HEK293 (cell line): Measurements from ENCODE around the gene MGMT.

Experiments used
- YY1 ChIP-seq: fragments of 450-650 bp; formaldehyde crosslinking; IDR thresholded peaks from 2 replicates; pipeline ENCODE4 v1.5.1; 2018; ENCODE audit warnings: missing biosample characterization, missing genetic modification characterization
- ZNF175 ChIP-seq: fragments of 450-650 bp; formaldehyde crosslinking; IDR thresholded peaks from 2 replicates; pipeline ENCODE4 v1.5.1; 2016; ENCODE audit warnings: missing biosample characterization, missing genetic modification characterization
- TF ChIP-seq, protein P1 (sequence below): fragments of 450-650 bp; formaldehyde crosslinking; IDR thresholded peaks from 2 replicates; pipeline ENCODE4 v1.5.1; 2016; ENCODE audit warnings: missing biosample characterization, missing genetic modification characterization

- TF ChIP-seq, protein P1, sequence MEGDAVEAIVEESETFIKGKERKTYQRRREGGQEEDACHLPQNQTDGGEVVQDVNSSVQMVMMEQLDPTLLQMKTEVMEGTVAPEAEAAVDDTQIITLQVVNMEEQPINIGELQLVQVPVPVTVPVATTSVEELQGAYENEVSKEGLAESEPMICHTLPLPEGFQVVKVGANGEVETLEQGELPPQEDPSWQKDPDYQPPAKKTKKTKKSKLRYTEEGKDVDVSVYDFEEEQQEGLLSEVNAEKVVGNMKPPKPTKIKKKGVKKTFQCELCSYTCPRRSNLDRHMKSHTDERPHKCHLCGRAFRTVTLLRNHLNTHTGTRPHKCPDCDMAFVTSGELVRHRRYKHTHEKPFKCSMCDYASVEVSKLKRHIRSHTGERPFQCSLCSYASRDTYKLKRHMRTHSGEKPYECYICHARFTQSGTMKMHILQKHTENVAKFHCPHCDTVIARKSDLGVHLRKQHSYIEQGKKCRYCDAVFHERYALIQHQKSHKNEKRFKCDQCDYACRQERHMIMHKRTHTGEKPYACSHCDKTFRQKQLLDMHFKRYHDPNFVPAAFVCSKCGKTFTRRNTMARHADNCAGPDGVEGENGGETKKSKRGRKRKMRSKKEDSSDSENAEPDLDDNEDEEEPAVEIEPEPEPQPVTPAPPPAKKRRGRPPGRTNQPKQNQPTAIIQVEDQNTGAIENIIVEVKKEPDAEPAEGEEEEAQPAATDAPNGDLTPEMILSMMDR = no peak
- TF ChIP-seq ZNF175 (tag by site-specific recombination) = no peak
- TF ChIP-seq YY1 (tag by site-specific recombination) = no peak
Measured at GRCh38 chr10:129523723-129524316, 56.8 kb downstream of the MGMT start.
